ENCODE measurements around the gene XRCC1. TPM values are rescaled to one million over a fixed set of nuclear protein-coding genes. Genes with fewer than 3 reads are reported as not detected.
"Not testable (repeated sequence)": the region's sequence is repeated elsewhere in the genome, so short reads cannot be mapped to it uniquely, and the experiment has no call there.

Gene XRCC1
- total RNA-seq, 2 experiments from 2014 or later = 47.7 to 50.6 TPM

DNA sequence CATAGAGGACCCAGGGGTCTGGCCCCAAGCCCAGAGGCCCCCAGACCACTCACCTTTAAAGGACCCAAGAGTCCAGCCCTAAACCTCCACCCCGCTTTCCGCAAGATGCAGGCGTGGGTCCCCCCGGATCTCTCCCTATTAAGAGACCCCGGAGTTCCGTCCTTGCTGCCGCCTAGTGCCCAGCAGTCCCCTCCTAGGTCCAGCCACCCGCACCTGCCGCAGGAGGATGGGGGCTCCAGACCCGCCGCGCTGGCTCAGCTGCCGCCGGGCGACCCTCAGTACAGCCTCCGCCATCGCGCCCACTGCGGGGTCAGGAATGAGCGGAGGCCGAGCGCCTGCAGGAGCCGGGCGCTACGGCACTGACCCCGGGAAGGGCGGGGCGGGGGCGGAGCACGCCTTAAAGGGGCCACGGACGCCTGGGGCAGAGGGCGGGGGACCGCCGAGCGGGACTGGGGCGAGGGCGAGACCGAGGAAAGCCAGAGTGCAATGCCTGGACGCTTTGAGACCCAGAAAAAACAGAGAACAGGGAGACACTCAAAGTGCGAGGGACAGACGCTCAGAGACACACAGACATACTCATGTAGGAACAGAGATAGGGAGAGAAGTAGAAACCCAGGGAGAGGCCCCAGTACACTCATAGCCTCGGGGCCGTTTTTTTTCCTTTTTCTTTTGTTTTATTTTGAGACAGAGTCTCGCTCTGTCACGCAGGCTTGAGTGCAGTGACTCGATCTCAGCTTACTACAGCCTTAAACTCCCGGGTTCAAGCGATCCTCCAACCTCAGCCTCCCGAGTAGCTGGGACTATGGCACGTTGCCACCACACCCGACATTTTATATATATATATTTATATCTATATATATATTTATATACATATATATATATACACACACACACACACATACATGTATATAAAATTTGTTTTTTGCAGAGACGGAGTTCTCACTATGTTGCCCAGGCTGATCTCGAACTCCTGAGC lies 48.2 kb downstream of the XRCC1 start, which contains the start of gene ETHE1:
TSS of gene ETHE1 (minus strand) at position 318 of the 976 bp plus-strand sequence. CDS start at position 294, 24 bp downstream.
- Mint-ChIP-seq H3K36me3 (peaks cover 6% of the 10 kb centered on the region), H3K9me3 (ENCODE audit: low read depth) (no peaks in the 10 kb centered on the region), H3K4me3 (peak within 1 kb of the TSS; percentile 89), H3K4me1 (peaks cover 24% of the 10 kb centered on the region), H3K27ac (peak within 1 kb of the TSS; percentile 93), H3K27me3 (no peaks in the 10 kb centered on the region)
- peak; percentile 96 for ATAC-seq
- CTCF ChIA-PET = interaction anchor here (1.0 to 13.4 kb wide), 8 partner anchors 8 to 98 kb away, joined by 3 to 274 read pairs (median 6); partner anchors contain the start of genes IRGQ and ZNF576
- DNase-seq = peak; percentile 88

DNA sequence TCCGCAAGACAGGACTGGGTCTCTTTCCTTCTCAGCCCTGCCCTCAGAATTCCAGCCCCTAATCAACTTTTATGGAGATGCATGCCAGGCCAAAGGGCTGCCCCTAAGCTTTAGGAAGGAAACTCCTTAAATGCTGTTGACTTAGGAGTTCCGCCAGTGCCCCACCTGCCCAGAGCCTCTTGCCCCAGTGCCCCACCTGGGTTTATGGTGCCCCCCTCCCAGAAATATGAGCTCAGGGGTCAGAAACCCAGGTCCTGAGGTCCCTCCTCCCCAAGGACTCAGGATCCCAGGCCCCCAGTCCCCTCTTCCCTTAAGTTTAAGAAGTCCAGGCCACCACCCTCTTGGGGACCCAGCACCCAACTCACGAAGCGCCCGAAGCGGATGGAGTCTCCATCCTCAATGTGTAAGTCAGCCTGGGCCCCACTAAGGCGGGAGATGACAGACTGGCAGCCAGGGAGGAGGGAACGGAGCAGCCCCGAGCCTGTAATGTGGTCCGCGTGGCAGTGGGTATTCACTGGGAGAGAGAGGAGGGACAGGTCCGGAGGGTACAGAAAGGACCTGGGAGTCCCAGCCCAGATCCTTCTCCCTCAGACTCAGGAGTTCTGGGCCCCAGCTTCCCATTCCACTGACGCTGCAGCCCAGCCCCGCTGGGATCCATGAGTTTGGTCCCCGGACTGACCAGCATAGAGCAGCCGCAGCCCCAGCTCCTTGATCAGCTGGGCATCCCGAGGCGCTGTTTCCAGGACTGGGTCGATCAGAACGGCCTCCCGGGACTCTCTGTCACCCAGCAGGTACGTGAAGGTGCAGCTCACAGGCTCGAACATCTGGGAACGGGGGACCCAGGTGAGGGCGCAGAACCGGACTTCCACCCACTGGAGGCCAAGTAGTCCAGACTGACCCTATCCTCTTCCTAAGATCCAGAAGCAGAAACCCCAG lies 49.2 kb downstream of the XRCC1 start:
- peak; percentile 8 for ATAC-seq
- CTCF ChIA-PET = interaction anchor here (1.0 to 13.4 kb wide), 4 partner anchors 29 to 240 kb away, joined by 3 to 274 read pairs (median 62); partner anchors contain the start of genes IRGQ and ZNF576
- peak overlapping the region; percentile 89 for H3K4me3 Mint-ChIP-seq

DNA sequence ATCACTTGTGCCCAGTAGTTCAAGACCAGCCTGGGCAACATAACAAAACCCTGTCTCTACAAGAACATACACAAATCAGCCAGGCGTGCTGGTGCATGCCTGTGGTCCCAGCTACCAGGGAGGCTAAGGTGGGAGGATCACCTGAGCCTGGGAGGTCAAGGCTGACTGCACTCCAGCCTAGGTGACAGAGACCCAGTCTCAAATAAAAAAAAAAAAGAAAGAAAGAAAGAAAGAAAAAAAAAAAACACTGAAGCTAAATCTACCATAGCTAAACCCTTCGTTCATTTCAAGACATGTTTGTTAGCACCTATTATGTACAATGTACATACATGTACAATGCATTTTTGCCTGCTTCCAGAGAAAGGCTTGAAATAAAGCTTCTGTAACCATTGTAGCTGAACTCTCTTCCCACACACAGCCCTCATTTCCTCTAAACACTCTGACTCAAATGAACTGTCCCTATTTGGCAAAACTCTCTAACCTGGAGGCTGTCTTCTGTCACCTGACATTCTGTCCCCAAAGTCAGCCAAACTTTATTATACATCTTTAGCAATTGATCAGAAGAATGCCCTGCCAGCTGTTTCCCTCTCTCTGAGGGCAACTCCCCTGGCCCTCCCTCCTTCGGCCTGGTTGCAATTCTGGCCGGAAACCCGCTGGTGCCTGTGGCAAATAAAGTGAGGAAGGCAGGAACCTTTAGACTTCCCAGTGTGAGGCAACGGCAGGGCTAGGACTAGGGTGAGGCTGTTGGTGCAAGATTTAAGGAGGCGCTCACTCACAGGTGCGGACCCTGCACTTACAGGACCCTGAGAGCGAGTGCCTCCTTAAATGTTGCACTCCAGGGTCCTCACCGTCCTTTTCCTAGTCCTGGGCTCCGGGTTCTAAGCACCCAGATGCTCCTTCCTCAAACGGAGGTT lies 50.1 kb downstream of the XRCC1 start:
- H3K4me1 Mint-ChIP-seq = peaks cover 21% of the 10 kb centered on the region
- H3K27me3 Mint-ChIP-seq = no peaks in the 10 kb centered on the region
- H3K36me3 Mint-ChIP-seq = peaks cover 8% of the 10 kb centered on the region
- CTCF ChIA-PET = interaction anchor here (1.0 to 13.4 kb wide), 9 partner anchors 15 to 241 kb away, joined by 3 to 274 read pairs (median 6); partner anchors contain the start of genes IRGQ and ZNF576
- H3K27ac Mint-ChIP-seq = peak overlapping the region; percentile 80
- DNase-seq (peak; percentile 53), ATAC-seq (peak; percentile 40)
- peak overlapping the region; percentile 89 for H3K4me3 Mint-ChIP-seq
- no peaks in the 10 kb centered on the region for H3K9me3 Mint-ChIP-seq (ENCODE audit: low read depth)

More for the DNA sequence above, 49.2 kb downstream of the XRCC1 start:
- H3K27me3 Mint-ChIP-seq = no peaks in the 10 kb centered on the region
- H3K27ac Mint-ChIP-seq = peak overlapping the region; percentile 80
- peaks cover 21% of the 10 kb centered on the region for H3K4me1 Mint-ChIP-seq
- peak; percentile 50 for DNase-seq
- no peaks in the 10 kb centered on the region for H3K9me3 Mint-ChIP-seq (ENCODE audit: low read depth)
- peaks cover 8% of the 10 kb centered on the region for H3K36me3 Mint-ChIP-seq

DNA sequence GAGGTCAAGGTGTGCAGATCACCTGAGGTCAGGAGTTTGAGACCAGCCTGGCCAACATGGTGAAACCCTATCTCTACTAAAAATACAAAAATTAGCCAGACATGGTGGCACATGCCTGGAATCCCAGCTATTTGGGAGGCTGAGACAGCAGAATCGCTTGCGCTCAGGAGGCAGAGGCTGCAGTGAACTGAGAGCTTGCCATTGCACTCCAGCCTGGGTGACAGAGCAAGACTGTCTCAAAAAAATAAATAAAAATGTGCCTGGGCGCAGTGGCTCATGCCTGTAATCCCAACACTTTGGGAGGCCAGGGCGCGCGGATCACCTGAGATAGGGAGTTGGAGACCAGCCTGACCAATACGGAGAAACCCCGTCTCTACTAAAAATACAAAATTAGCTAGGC lies 51.6 kb downstream of the XRCC1 start:
- CTCF ChIA-PET = interaction anchor here (1.3 to 13.4 kb wide), 3 partner anchors 9 to 78 kb away, joined by 4 to 274 read pairs (median 111); partner anchors contain the start of genes IRGQ, ZNF575 and ZNF576
- peaks cover 26% of the 10 kb centered on the region for H3K4me1 Mint-ChIP-seq
- H3K36me3 Mint-ChIP-seq; H3K27me3 Mint-ChIP-seq; H3K9me3 Mint-ChIP-seq (ENCODE audit: low read depth); H3K4me3 Mint-ChIP-seq; ATAC-seq; H3K27ac Mint-ChIP-seq; DNase-seq: not testable (repeated sequence)

DNA sequence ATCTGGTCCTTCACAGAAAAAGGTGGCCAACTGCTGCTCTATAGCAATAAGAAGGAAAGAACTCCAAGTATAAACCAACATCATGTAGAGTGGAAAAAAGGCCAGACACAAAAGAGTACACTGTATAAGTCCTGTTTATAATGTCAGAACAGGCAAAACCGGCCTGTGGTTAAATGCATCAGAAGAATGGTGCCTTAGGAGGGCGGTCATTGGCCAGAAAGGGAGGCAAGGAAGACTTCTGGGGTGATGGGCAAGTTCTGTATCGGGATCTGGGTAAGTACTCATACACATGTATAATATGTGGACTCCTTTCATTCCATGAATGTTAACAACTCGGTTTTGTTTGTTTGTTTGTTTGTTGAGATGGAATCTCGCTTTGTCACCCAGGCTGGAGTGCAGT lies 52.4 kb downstream of the XRCC1 start:
- Mint-ChIP-seq H3K36me3 (peaks cover 10% of the 10 kb centered on the region), H3K9me3 (ENCODE audit: low read depth) (no peaks in the 10 kb centered on the region), H3K4me1 (peaks cover 24% of the 10 kb centered on the region), H3K27me3 (no peaks in the 10 kb centered on the region), H3K4me3 (no peak overlapping the region), H3K27ac (no peak overlapping the region)
- CTCF ChIA-PET = interaction anchor here (1.3 to 13.4 kb wide), 3 partner anchors 10 to 78 kb away, joined by 4 to 274 read pairs (median 111); partner anchors contain the start of genes IRGQ, ZNF575 and ZNF576
- ATAC-seq (no peak), DNase-seq (no peak)

DNA sequence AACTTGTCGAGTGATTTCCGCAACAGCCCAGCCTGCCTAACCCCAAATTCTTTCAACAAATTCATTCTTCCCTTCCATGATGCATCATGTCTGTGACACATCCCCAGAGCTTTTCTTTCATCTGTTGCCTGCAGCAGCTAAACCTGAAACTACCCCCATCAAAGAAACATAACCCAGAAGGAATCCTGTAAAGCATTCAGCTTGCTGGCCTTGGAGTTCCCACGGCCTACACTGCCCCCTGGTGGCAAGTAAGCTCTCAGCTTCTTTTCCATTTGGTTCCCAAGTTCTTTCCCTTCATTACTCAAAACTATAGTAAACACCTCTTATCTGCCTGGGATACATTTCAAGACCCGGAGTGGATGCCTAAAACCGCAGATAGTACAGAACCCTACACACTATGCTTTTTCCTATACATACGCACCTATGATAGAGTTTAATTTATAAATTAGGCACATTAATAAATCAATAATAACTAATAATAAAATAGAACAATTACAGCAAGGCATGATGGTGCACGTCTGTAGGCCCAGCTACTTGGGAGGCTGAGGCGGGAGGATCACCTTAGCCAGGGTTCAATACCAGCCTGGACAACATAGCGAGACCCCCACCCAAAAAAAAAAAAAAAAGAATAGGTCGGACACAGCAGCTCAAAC lies 55.8 kb downstream of the XRCC1 start:
- CTCF ChIA-PET = interaction anchor here (0.7 to 13.4 kb wide), 39 partner anchors 9 to 416 kb away, joined by 3 to 274 read pairs (median 6); partner anchors contain the start of genes IRGQ, PHLDB3, PINLYP and XRCC1
- DNase-seq (peak; percentile 81), ATAC-seq (peak; percentile 49)
- Mint-ChIP-seq H3K36me3 (peaks cover 14% of the 10 kb centered on the region), H3K9me3 (ENCODE audit: low read depth) (no peaks in the 10 kb centered on the region), H3K27me3 (no peaks in the 10 kb centered on the region), H3K4me3 (no peak overlapping the region), H3K4me1 (peaks cover 13% of the 10 kb centered on the region), H3K27ac (no peak overlapping the region)

DNA sequence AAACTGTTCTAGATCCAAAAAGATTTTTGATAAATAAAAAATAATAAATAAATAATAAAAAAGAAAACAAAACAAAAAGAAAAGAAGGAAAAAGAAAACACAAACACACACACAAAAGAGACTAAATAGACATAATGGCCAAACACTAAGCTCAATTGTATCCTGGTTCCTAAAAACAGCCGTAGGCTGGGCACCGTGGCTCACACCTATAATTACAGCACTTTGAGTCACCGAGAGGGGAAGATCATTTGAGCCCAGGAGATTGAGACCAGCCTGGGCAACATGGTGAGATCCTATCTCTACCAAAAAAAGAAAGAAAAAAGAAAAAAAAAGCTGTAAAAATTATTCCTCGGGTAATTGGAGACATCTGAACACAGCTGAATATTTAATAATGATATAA lies 57.3 kb downstream of the XRCC1 start:
- DNase-seq (no peak), ATAC-seq (no peak)
- no peaks in the 10 kb centered on the region for H3K27me3 Mint-ChIP-seq
- no peaks in the 10 kb centered on the region for H3K9me3 Mint-ChIP-seq (ENCODE audit: low read depth)
- CTCF ChIA-PET = interaction anchor here (0.9 to 13.4 kb wide), 11 partner anchors 11 to 89 kb away, joined by 3 to 274 read pairs (median 10); partner anchors contain the start of genes IRGQ, PHLDB3 and ZNF576
- peaks cover 9% of the 10 kb centered on the region for H3K4me1 Mint-ChIP-seq
- no peak overlapping the region for H3K27ac Mint-ChIP-seq
- peaks cover 17% of the 10 kb centered on the region for H3K36me3 Mint-ChIP-seq
- H3K4me3 Mint-ChIP-seq = no peak overlapping the region

DNA sequence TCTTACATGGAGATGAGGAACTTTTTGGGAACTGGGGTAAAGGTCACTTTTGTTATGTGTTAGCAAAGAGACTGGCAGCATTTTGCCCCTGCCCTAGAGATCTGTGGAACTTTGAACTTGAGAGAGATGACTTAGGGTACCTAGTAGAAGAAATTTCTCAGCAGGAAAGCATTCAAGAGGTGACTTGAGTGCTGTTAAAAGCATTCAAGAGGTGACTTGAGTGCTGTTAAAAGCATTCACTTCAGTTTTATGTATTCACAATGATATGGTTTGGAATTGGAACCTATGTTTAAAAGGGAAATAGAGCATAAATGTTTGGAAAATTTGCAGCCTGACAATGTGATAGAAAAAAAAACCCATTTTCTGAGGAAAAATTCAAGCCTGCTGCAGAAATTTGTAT lies 62.9 kb downstream of the XRCC1 start:
- CTCF ChIA-PET = interaction anchor here (0.8 kb wide), 1 partner anchor 65 kb away, joined by 3 read pairs; no protein-coding TSS in a partner anchor
- not testable (repeated sequence) for DNase-seq; H3K27ac Mint-ChIP-seq; H3K27me3 Mint-ChIP-seq; H3K4me3 Mint-ChIP-seq; H3K4me1 Mint-ChIP-seq; H3K9me3 Mint-ChIP-seq (ENCODE audit: low read depth); ATAC-seq
- H3K36me3 Mint-ChIP-seq = peaks cover 28% of the 10 kb centered on the region

DNA sequence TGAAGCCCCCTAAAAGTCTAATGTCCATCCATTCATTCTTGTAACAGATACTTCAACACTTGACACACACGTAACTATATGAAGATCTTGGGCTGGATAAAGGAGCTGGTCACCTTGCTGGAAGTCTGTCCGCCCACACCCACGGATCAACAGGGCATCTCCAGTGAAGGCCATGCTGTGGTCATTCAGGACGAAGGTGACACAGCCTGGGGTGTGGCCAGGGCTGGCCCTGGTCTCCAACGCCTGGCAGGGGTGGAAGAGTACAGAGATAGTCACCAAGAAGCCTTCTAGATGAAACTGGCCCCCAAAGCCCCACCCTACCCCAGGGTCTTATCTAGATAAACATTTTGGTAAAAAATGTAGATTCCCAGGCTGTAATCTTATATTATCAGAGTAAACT lies 64.0 kb downstream of the XRCC1 start:
- Mint-ChIP-seq H3K27me3 (no peaks in the 10 kb centered on the region), H3K9me3 (ENCODE audit: low read depth) (no peaks in the 10 kb centered on the region), H3K27ac (no peak overlapping the region), H3K36me3 (peaks cover 26% of the 10 kb centered on the region), H3K4me1 (peaks cover 3% of the 10 kb centered on the region), H3K4me3 (no peak overlapping the region)
- no peak for ATAC-seq
- CTCF ChIA-PET = interaction anchor here (1.2 to 2.5 kb wide), 2 partner anchors 8 to 64 kb away, joined by 4 to 8 read pairs; no protein-coding TSS in a partner anchor
- DNase-seq = no peak

DNA sequence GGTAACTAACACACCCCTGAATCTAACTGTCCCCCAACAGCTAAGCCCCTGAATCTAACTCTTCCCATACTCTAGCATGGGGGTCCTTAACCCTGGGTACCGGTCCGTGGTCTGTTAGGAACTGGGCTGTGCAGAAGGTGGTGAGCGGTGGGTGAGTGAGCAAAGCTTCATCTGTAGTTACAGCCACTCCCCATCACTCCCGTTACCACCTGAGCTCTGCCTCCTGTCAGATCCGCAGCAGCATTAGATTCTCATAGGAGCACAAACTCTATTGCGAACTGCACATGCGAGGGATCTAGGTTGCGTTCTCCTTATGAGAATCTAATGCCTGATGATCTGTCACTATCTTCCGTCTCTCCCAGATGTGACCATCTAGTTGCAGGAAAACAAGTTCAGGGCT lies 64.6 kb downstream of the XRCC1 start:
- Mint-ChIP-seq H3K27ac (no peak overlapping the region), H3K4me1 (peaks cover 2% of the 10 kb centered on the region), H3K27me3 (no peaks in the 10 kb centered on the region), H3K4me3 (no peak overlapping the region), H3K36me3 (peaks cover 27% of the 10 kb centered on the region), H3K9me3 (ENCODE audit: low read depth) (no peaks in the 10 kb centered on the region)
- CTCF ChIA-PET = interaction anchor here (1.1 to 2.5 kb wide), 4 partner anchors 9 to 64 kb away, joined by 3 to 8 read pairs (median 5); no protein-coding TSS in a partner anchor
- ATAC-seq (no peak), DNase-seq (no peak)

DNA sequence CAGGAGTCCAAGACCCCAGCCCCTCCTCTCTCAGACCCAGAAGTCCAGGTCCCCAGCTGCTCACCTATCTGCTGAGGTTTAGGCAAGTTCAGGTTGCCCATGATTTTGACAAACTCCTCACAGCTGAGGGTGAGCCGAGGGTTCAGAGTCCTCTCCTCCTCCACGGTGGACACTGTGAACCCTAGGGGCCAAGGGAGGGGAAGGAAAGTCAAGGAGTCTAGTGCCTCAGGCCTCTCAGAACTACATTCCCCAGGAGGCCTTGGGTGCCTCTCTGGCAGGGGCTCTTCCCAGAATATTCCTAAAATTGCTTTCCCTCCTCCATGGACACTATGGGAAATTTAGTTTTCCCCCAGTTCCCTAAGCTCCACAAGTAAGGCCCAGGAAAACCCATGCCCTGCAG lies 67.4 kb downstream of the XRCC1 start:
- no peak overlapping the region for H3K27ac Mint-ChIP-seq
- H3K9me3 Mint-ChIP-seq (ENCODE audit: low read depth) = no peaks in the 10 kb centered on the region
- H3K27me3 Mint-ChIP-seq = no peaks in the 10 kb centered on the region
- no peak overlapping the region for H3K4me3 Mint-ChIP-seq
- no peak for ATAC-seq
- peaks cover 23% of the 10 kb centered on the region for H3K36me3 Mint-ChIP-seq
- CTCF ChIA-PET = interaction anchor here (1.0 to 1.6 kb wide), 2 partner anchors 11 to 61 kb away, joined by 3 to 4 read pairs; no protein-coding TSS in a partner anchor
- no peak for DNase-seq
- H3K4me1 Mint-ChIP-seq = peaks cover 19% of the 10 kb centered on the region
